H1 (cell line): ENCODE results near the gene HARS2. TPM values are rescaled to one million over a fixed set of nuclear protein-coding genes. Genes with fewer than 3 reads are reported as not detected.
A peak's percentile ranks its signal among the peaks of the same experiment; 100 is the strongest.

Experiments used
- CTCF ChIA-PET: fragments of 300-600 bp; sonication (Branson Sonifier 250); formaldehyde crosslinking; loops from one replicate; lab custom pipeline; 2021; ENCODE audit not compliant: partially characterized antibody; lab: Charles Lee
- POLR2A ChIA-PET: fragments of 300-600 bp; sonication (Branson Sonifier 250); formaldehyde crosslinking; loops from one replicate; lab custom pipeline; 2021; ENCODE audit warnings: inconsistent platforms; ENCODE audit not compliant: partially characterized antibody; lab: Charles Lee
- DNase-seq, 2 experiments: peaks; one replicate each; pipeline versions ENCODE4 v3.0.0 to v3.0.0-alpha.2; 2010 to 2022; ENCODE audit warnings: low spot score in 2 of 2, low read depth in 1 of 2, mixed read lengths in 1 of 2
- FAIRE-seq: peaks from 2 replicates; lab custom pipeline; 2011; peaks lifted over from hg19 to GRCh38; lab: Jason Lieb, UNC
- H2AFZ ChIP-seq: 2 replicates; pipeline ENCODE4 v1.8.1; 2012; ENCODE audit warnings: low read length, inconsistent platforms
- H2AK5ac ChIP-seq: 2 replicates; pipeline ENCODE4 v1.6.1; 2013; ENCODE audit warnings: low read depth, low read length
- H2BK120ac ChIP-seq: replicated peaks from 2 replicates; pipeline ENCODE3; 2013; ENCODE audit warnings: low read depth, low read length, inconsistent platforms
- H2BK12ac ChIP-seq: 2 replicates; pipeline ENCODE4 v1.6.1; 2013; ENCODE audit warnings: low read depth, low read length
- H2BK15ac ChIP-seq: 2 replicates; pipeline ENCODE4 v1.6.1; 2013; ENCODE audit warnings: low read length
- H2BK20ac ChIP-seq: 2 replicates; pipeline ENCODE4 v1.6.1; 2013; ENCODE audit warnings: low read length
- H2BK5ac ChIP-seq: 2 replicates; pipeline ENCODE4 v1.6.1; 2013; ENCODE audit warnings: low read depth, low read length
- H3K14ac ChIP-seq: 2 replicates; pipeline ENCODE4 v1.6.1; 2013; ENCODE audit warnings: inconsistent platforms; ENCODE audit not compliant: insufficient read length
- H3K18ac ChIP-seq: 2 replicates; pipeline ENCODE4 v1.6.1; 2013; ENCODE audit warnings: low read length; ENCODE audit errors: extremely low read depth
- H3K23ac ChIP-seq: 2 replicates; pipeline ENCODE4 v1.6.1; 2013; ENCODE audit warnings: inconsistent platforms; ENCODE audit not compliant: insufficient read length
- H3K23me2 ChIP-seq: 2 replicates; pipeline ENCODE4 v1.6.1; 2013; ENCODE audit warnings: low read depth, low read length
- H3K27ac ChIP-seq: 2 replicates; pipeline ENCODE4 v1.6.1; 2011; ENCODE audit warnings: low read depth, low read length, inconsistent platforms
- H3K27me3 ChIP-seq, 4 experiments: replicated peaks in 1 of 4; 1 replicate in 1 of 4; 2 replicates in 3 of 4; pipeline versions ENCODE4 v1.6.1 to v1.8.1; 2011 to 2013; ENCODE audit warnings: low read length in 3 of 4, mild to moderate bottlenecking in 3 of 4, inconsistent platforms in 2 of 4, mixed read lengths in 2 of 4, moderate library complexity in 1 of 4; ENCODE audit not compliant: control insufficient read depth in 3 of 4, insufficient read depth in 3 of 4; ENCODE audit errors: extremely low read depth in 1 of 4
- H3K36me3 ChIP-seq, 4 experiments: 2 replicates each; pipeline versions ENCODE4 v1.6.1 to v1.8.1; 2011 to 2013; ENCODE audit warnings: mild to moderate bottlenecking in 4 of 4, low read length in 3 of 4, moderate library complexity in 2 of 4, control low read depth in 1 of 4, inconsistent platforms in 1 of 4; ENCODE audit not compliant: insufficient read depth in 4 of 4, control insufficient read depth in 2 of 4
- H3K4ac ChIP-seq: replicated peaks from 2 replicates; pipeline ENCODE3; 2013; ENCODE audit warnings: low read length, low read depth, mixed read lengths, inconsistent platforms; ENCODE audit not compliant: insufficient read length
- H3K4me1 ChIP-seq, 4 experiments: replicated peaks in 1 of 4; 1 replicate in 1 of 4; 2 replicates in 3 of 4; pipeline versions ENCODE4 v1.6.1 to v1.8.1; 2011 to 2013; ENCODE audit warnings: low read length in 3 of 4, inconsistent platforms in 2 of 4, mixed read lengths in 1 of 4; ENCODE audit not compliant: insufficient read depth in 4 of 4, control insufficient read depth in 3 of 4
- H3K4me2 ChIP-seq, 2 experiments: 2 replicates each; pipeline versions ENCODE4 v1.6.1 to v1.8.1; 2011 to 2013; ENCODE audit warnings: low read depth in 2 of 2, low read length in 2 of 2, control low read depth in 1 of 2, inconsistent platforms in 1 of 2, mild to moderate bottlenecking in 1 of 2; ENCODE audit not compliant: insufficient read depth in 1 of 2
- H3K4me3 ChIP-seq, 4 experiments: fragments of 200-600, 300-600 bp in 1 of 4; sonication (generic), shearing (Covaris generic), sonication (Bioruptor Twin) in 1 of 4; 2 replicates each; pipeline versions ENCODE4 v1.5.1 to v1.8.1; 2011 to 2016; ENCODE audit warnings: low read length in 4 of 4, low read depth in 3 of 4, control low read depth in 2 of 4, inconsistent platforms in 2 of 4, mild to moderate bottlenecking in 2 of 4, mixed read lengths in 1 of 4, moderate library complexity in 1 of 4; ENCODE audit not compliant: insufficient read depth in 2 of 4; ENCODE audit errors: extremely low read depth in 1 of 4
- H3K56ac ChIP-seq: replicated peaks from 2 replicates; pipeline ENCODE3; 2013; ENCODE audit warnings: low read depth, mild to moderate bottlenecking, mixed read lengths, low read length, inconsistent platforms; ENCODE audit not compliant: insufficient read length
- H3K79me1 ChIP-seq: 2 replicates; pipeline ENCODE4 v1.6.1; 2013; ENCODE audit warnings: low read depth, low read length, control low read depth
- H3K79me2 ChIP-seq, 2 experiments: 2 replicates each; pipeline versions ENCODE4 v1.6.1 to v1.8.1; 2012 to 2013; ENCODE audit warnings: low read length in 2 of 2, mild to moderate bottlenecking in 2 of 2, inconsistent platforms in 1 of 2; ENCODE audit not compliant: insufficient read depth in 2 of 2, control insufficient read depth in 1 of 2
- H3K9ac ChIP-seq, 4 experiments: replicated peaks in 1 of 4; 1 replicate in 1 of 4; 2 replicates in 3 of 4; pipeline versions ENCODE4 v1.6.1 to v1.8.1; 2011 to 2013; ENCODE audit warnings: low read depth in 3 of 4, low read length in 3 of 4, control low read depth in 2 of 4, mild to moderate bottlenecking in 2 of 4, moderate library complexity in 2 of 4, inconsistent platforms in 1 of 4; ENCODE audit errors: extremely low read depth in 1 of 4
- H3K9me3 ChIP-seq, 2 experiments: 2 replicates each; pipeline versions ENCODE4 v1.6.1 to v1.8.1; 2012 to 2013; ENCODE audit warnings: mild to moderate bottlenecking in 2 of 2, moderate library complexity in 2 of 2, control low read depth in 1 of 2, inconsistent platforms in 1 of 2, low read depth in 1 of 2, low read length in 1 of 2, mixed read lengths in 1 of 2; ENCODE audit not compliant: insufficient read depth in 2 of 2
- H4K20me1 ChIP-seq, 2 experiments: replicated peaks in 1 of 2; 2 replicates each; pipeline versions ENCODE3 to v1.8.1; 2011 to 2013; ENCODE audit warnings: inconsistent platforms in 2 of 2, low read length in 2 of 2, mild to moderate bottlenecking in 1 of 2; ENCODE audit not compliant: insufficient read depth in 2 of 2, control insufficient read depth in 1 of 2
- H4K5ac ChIP-seq: 2 replicates; pipeline ENCODE4 v1.6.1; 2013; ENCODE audit warnings: low read length, low read depth, mixed read lengths, inconsistent platforms; ENCODE audit not compliant: insufficient read length
- H4K8ac ChIP-seq: 2 replicates; pipeline ENCODE4 v1.8.0; 2013; ENCODE audit warnings: mild to moderate bottlenecking, moderate library complexity, low read length, inconsistent platforms; ENCODE audit not compliant: insufficient read depth; ENCODE audit errors: extremely low read depth
- H4K91ac ChIP-seq: replicated peaks from 2 replicates; pipeline ENCODE3; 2013; ENCODE audit warnings: low read length, mixed read lengths, inconsistent platforms; ENCODE audit not compliant: insufficient read length
- CEBPB ChIP-seq: IDR thresholded peaks from 2 replicates; pipeline ENCODE4 v1.6.1; 2012; ENCODE audit warnings: low read depth, low read length
- MAX ChIP-seq: IDR thresholded peaks from 2 replicates; pipeline ENCODE4 v1.6.1; 2012; ENCODE audit warnings: inconsistent platforms
- NRF1 ChIP-seq: IDR thresholded peaks from 2 replicates; pipeline ENCODE4 v1.6.1; 2011; ENCODE audit warnings: mild to moderate bottlenecking, low read depth, low read length, improper control_type of control experiment
- WGBS, 2 experiments: shearing (Covaris generic) in 1 of 2; methylation state at CpG; one replicate each; pipeline versions ENCODE4 v1.1.6 to v1.1.7; 2013 to 2015; ENCODE audit warnings: low lambda C conversion rate in 2 of 2, mixed read lengths in 2 of 2, inconsistent platforms in 1 of 2, low coverage in 1 of 2, missing lambda C conversion rate in 1 of 2; ENCODE audit not compliant: insufficient replicate concordance in 2 of 2, insufficient coverage in 1 of 2, insufficient read length in 1 of 2; ENCODE audit errors: extremely low coverage in 1 of 2, missing lambda C conversion rate in 1 of 2; 5-methylcytosine and 5-hydroxymethylcytosine counted together
- polyA plus RNA-seq, 7 experiments: library from polyadenylated mRNA; depleted of rRNA in 3 of 7; stranded (reverse) in 5 of 7; unstranded in 2 of 7; fragments of >200 nt in 5 of 7; fragments of 200-250 nt in 2 of 7; gene quantifications; 1 replicate in 5 of 7; 2 replicates in 1 of 7; 4 replicates in 1 of 7; pipeline versions ENCODE4 v1.2.1 to v1.2.3, GENCODE V29; 2011 to 2013; ENCODE audit warnings: missing spikeins in 2 of 7, mixed read lengths in 2 of 7
- total RNA-seq: library from RNA; stranded (reverse); fragmentation: NEBNext Ultra II Directional; extraction: Animal tissue kit (Norgen Biotek cat#: 25700); gene quantifications from 2 replicates; pipeline ENCODE4 v1.2.1, GENCODE V29; 2021

The HARS2 gene
- total and polyA plus RNA-seq, 2 of the 8 experiments (the other 6 are each of a cell fraction or from before 2014, with no cell fraction given) = 16.1 to 23.1 TPM

DNA sequence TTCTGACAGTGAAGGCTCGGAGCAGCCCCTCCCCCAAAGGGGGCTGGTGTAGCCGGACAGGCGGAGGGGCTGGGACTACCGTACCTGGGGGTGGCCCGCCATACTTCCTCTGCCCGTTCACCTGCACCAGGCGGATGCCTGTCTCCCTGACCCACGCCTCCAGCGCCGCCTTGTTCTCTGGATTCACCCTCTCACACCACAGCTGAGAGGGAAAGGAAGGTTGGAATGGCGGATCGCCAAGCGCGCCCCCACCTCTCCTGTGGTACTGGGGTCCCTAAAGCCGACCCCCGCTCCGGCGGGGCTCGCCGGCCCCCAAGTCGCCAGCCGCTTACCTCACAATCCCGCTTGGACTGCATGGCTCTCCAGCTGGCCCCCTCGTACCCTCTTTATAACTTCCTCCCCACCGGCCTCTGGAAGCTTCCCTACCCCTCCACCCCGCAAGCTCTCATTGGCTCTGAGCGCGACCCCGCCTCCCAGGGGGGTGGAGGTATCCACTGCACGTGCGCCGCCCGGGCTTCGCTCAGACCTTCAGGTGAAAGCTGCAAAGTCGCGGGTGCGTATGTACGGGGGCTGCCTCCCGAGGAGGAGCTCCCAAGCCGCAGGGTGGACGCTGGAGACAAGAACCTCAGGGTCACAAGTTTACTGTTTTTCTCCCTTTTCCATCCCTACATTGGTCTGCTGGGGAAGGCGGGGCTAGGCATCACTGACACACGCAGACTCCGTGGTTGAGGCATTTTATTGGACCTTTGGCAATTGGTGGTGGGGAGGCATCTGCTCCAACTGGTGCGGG is 17.9 kb upstream of the HARS2 start, which contains the start of gene DND1:
Gene DND1, minus strand, starts transcription at position 390 of the 790 bp plus-strand sequence. Its CDS starts 34 bp downstream, at position 356.
- Histone ChIP-seq H2BK15ac (no peak within 1 kb of the TSS), H3K18ac (no peak within 1 kb of the TSS; the same call in 1 of the 2 replicates), H3K9ac (no peak within 1 kb of the TSS), H4K20me1 (peaks cover 0 to 4% of the 10 kb centered on the region in 2 experiments), H3K79me2 (no peaks in the 10 kb centered on the region), H3K4me1 (no peaks in the 10 kb centered on the region; a peak in 1 of 7 replicates), H4K91ac (no peak within 1 kb of the TSS), H3K23ac (no peak within 1 kb of the TSS), H4K8ac (peak within 1 kb of the TSS; percentile 71), H3K4ac (no peak within 1 kb of the TSS), H3K56ac (no peak within 1 kb of the TSS), H3K23me2 (no peaks in the 10 kb centered on the region), H3K4me2 (peak within 1 kb of the TSS in 1 of 2 experiments; percentile 33; a peak in 3 of 4 replicates), H2AK5ac (no peak within 1 kb of the TSS), H2BK120ac (no peak within 1 kb of the TSS), H4K5ac (no peak within 1 kb of the TSS), H3K36me3 (peaks cover 15 to 62% (median 47%) of the 10 kb centered on the region in 4 experiments), H2BK5ac (peak within 1 kb of the TSS; percentile 52; the same call in 1 of the 2 replicates), H3K27ac (no peak within 1 kb of the TSS), H2BK20ac (no peak within 1 kb of the TSS), H3K14ac (no peak within 1 kb of the TSS), H2AFZ (no peak within 1 kb of the TSS), H2BK12ac (no peak within 1 kb of the TSS), H3K4me3 (no peak within 1 kb of the TSS), H3K79me1 (0 out of 2 replicates have a peak, but pooled peaks cover under 1% of the 10 kb centered on the region), H3K27me3 (no peaks in the 10 kb centered on the region), H3K9me3 (no peaks in the 10 kb centered on the region)
- WGBS, 2 experiments = 92% methylated on average over 28 of the region's 45 CpGs; no CpG with 5 or more reads in 1 of the 2 experiments
- POLR2A ChIA-PET = interaction anchor here (0.8 to 3.9 kb wide), 16 partner anchors 8 to 125 kb away, joined by 3 to 26 read pairs (median 4); partner anchors contain the start of genes EIF4EBP3, HARS1, HARS2 and IK
- no peak for FAIRE-seq
- CTCF ChIA-PET = interaction anchor here (0.7 kb wide), 1 partner anchor 182 kb away, joined by 3 read pairs; the partner anchor contains the start of gene PCDHA10
- DNase-seq = peak in 1 of 2 experiments; percentile 57
- TF ChIP-seq NRF1 (no peak), CEBPB (no peak), MAX (0 out of 2 replicates have a peak, but pooled peaks have one; percentile 14)
